GM12892 (cell line): Measurements from ENCODE around the gene CHST10.

Experiments
- POLR2A ChIP-seq: IDR thresholded peaks from 2 replicates; pipeline ENCODE4 v1.6.1; 2011; ENCODE audit warnings: low read depth, low read length, control low read depth
- POLR2AphosphoS5 ChIP-seq: IDR thresholded peaks from 2 replicates; pipeline ENCODE4 v1.6.1; 2011; ENCODE audit warnings: low read depth, low read length, control low read depth
- TAF1 ChIP-seq: IDR thresholded peaks from 2 replicates; pipeline ENCODE4 v1.6.1; 2011; ENCODE audit warnings: low read depth, mild to moderate bottlenecking, control low read depth, low read length, borderline replicate concordance

DNA sequence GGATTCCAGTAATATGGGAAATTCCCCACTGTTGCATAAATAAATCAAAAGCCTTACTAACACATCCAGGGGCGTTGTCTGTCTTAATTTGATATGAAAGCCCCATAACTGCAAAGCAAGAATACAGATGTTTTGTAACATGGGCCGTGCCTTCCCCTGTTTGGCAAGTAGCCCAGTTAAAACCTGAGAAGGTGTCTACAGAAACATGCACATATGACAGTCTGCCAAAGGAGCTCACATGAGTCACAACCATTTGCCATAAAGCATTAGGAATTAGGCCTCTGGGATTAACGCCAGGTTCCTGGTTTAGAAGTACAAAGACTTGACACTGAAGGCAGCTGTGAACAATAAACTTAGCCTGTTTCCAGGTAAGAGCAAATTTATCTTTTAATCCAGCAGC is 52.0 kb downstream of the CHST10 start:
- no peak for TF ChIP-seq TAF1
- no peak for TF ChIP-seq POLR2AphosphoS5
- TF ChIP-seq POLR2A = no peak
